Measurements from ENCODE around the gene PDGFA. TPM values are rescaled to one million over a fixed set of nuclear protein-coding genes. Genes with fewer than 3 reads are reported as not detected.

The PDGFA gene
- total RNA-seq, 1 donor from 2014 or later, result 26.0 TPM

DNA sequence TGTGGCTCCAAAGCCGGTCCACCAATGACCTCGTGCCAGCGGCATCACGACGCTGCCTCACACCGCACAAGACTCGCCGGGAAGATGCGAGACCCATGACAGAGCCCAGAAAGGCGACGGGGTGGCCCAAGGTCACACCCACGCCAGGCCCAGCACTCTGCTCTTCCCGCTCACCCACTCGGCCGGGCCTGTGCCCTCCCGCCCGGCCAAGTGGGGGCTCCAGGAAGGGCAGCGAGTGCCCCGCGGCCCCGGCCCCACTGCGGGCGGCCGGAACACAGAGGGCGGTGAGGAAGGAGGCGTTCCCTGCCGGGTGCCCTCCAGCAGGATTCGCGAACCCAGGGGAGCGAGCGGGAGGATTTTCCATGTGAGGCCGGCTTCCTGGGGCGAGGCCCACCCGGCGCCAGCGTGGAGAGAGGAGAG is 56.3 kb downstream of the PDGFA start:
- intact Hi-C loops (cut with micrococcal nuclease), result no loop called here

DNA sequence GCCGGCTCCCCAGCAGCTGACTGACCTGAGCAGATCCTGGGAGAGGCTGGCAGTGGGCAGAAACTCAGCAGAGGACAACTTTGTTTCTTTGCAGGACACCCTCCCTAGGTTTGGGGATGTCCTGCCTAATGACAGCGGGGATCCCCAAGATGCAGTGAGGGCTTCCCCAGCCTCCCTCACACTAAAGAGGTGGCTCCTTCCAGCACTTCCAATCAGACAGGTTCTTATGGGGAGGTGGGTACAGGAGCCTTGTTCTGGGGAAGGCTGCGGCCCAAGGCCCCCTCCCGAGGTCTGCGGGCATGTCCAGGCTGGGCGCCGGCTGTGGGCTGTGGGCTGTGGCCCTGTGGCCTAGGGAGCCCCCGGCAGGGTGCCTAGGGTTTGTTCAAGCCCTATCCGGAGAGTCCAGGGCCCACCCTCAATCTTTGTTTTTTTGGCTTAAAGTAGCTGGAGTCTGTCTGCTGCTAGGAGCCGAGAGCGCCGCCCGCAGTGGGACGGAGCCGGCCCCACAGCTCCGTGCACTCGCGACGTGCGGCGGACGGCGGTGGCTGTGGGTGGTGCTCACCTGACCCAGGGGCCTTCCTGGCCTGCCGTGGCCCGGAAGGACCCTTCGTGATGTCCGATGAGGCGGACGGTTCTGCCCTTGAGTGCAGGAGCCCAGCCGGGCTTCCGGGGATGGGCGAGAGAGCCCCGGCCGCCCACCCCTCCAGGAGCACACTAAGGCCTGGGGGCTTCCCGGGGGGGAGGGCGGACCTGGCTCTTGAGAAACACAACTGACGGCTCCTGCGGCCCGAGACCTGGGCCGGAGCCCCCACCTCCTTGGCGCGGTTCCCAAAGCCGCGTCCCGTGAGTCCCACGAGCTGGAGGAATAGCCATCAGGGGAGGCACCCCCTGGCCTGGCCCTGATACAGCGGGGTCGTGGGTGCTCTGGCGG is 57.2 kb downstream of the PDGFA start:
- TF ChIP-seq, protein P1, sequence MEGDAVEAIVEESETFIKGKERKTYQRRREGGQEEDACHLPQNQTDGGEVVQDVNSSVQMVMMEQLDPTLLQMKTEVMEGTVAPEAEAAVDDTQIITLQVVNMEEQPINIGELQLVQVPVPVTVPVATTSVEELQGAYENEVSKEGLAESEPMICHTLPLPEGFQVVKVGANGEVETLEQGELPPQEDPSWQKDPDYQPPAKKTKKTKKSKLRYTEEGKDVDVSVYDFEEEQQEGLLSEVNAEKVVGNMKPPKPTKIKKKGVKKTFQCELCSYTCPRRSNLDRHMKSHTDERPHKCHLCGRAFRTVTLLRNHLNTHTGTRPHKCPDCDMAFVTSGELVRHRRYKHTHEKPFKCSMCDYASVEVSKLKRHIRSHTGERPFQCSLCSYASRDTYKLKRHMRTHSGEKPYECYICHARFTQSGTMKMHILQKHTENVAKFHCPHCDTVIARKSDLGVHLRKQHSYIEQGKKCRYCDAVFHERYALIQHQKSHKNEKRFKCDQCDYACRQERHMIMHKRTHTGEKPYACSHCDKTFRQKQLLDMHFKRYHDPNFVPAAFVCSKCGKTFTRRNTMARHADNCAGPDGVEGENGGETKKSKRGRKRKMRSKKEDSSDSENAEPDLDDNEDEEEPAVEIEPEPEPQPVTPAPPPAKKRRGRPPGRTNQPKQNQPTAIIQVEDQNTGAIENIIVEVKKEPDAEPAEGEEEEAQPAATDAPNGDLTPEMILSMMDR (IDR thresholded peaks at IDR 0.05; ENCODE audit: borderline replicate concordance), result no peak
- H3K9me3 ChIP-seq (replicated peaks), result no peaks in the 10 kb centered on the region
- H3K27me3 ChIP-seq (ENCODE audit: low read depth), result peaks cover 15% of the 10 kb centered on the region
- intact Hi-C loops (cut with micrococcal nuclease), result no loop called here
- peaks cover 28% of the 10 kb centered on the region for H3K4me1 ChIP-seq
- no peaks in the 10 kb centered on the region for H3K36me3 ChIP-seq
- H3K27ac ChIP-seq (replicated peaks), result no peak overlapping the region
- no peak for DNase-seq
- H3K4me3 ChIP-seq, result no peak overlapping the region

More for the DNA sequence above, 56.3 kb downstream of the PDGFA start:
- peaks cover 28% of the 10 kb centered on the region for H3K4me1 ChIP-seq
- no peaks in the 10 kb centered on the region for H3K9me3 ChIP-seq (replicated peaks)
- no peaks in the 10 kb centered on the region for H3K36me3 ChIP-seq
- DNase-seq, result no peak
- H3K4me3 ChIP-seq, result no peak overlapping the region
- H3K27me3 ChIP-seq (ENCODE audit: low read depth), result peaks cover 15% of the 10 kb centered on the region
- H3K27ac ChIP-seq (replicated peaks), result no peak overlapping the region
- TF ChIP-seq, protein P1 (IDR thresholded peaks at IDR 0.05; ENCODE audit: borderline replicate concordance), result no peak

DNA sequence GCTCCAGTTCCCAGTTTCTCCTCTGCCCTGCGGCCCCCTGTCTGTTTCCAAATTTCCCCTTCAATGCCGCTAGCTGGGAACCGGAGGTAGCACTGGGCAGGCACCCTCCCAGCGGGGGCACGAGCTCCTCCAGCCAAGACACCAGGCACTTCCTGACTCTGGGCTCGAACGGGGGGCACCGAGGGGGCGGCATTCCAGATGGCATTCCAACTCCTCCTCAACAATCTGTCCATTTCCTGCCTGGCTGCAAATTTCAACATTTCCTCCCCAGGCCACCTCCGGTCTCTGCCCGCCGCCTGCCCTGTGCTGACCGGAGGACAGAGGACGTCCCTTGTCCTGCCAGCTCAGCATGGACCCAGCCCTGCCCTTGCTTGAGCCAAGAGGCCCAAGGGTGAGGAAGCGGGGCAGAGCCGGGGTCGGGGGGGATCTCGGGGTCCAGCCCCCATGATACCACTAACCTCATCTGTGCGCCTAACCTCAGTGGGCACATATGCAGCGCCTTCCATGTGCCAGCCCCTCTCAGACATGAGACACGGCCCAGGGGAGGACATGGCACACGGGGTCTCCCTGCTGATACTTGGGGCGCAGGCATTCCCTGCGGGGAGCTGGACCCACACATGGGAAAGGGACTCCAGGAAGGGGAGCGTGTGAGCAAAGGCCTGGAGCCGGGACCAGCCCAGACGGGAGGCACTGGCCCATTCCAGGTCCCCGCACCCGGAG is 58.0 kb downstream of the PDGFA start:
- Histone ChIP-seq H3K4me3 (no peak overlapping the region), H3K27ac (replicated peaks) (peak overlapping the region; percentile 27), H3K9me3 (replicated peaks) (no peaks in the 10 kb centered on the region), H3K36me3 (no peaks in the 10 kb centered on the region), H3K27me3 (ENCODE audit: low read depth) (peaks cover 15% of the 10 kb centered on the region), H3K4me1 (peaks cover 28% of the 10 kb centered on the region)
- intact Hi-C loops (cut with micrococcal nuclease), result no loop called here
- DNase-seq, result no peak
- TF ChIP-seq, protein P1 (IDR thresholded peaks at IDR 0.05; ENCODE audit: borderline replicate concordance), result no peak

DNA sequence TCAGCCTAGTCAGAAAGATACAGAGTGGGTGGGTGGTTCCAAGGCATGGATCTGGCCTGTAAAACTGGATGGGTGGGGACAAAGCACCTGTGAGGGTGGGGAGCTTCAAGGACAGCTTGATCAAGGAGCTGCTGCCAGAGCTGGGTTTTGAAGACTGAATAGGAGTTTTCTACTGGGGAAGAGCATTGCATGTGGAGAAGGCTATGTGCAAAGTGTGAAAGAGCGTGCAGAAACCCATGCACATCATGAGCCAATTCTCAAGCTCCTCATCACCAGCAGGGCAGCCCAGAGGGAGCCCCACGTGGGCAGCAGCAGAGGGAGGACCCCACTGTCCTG is 58.6 kb downstream of the PDGFA start:
- intact Hi-C loops (cut with micrococcal nuclease), result no loop called here
- Histone ChIP-seq H3K9me3 (replicated peaks) (no peaks in the 10 kb centered on the region), H3K27me3 (ENCODE audit: low read depth) (peaks cover 15% of the 10 kb centered on the region), H3K36me3 (no peaks in the 10 kb centered on the region), H3K27ac (replicated peaks) (peak overlapping the region; percentile 27), H3K4me1 (peaks cover 28% of the 10 kb centered on the region), H3K4me3 (no peak overlapping the region)
- TF ChIP-seq, protein P1 (IDR thresholded peaks at IDR 0.05; ENCODE audit: borderline replicate concordance), result no peak
- DNase-seq, result no peak

DNA sequence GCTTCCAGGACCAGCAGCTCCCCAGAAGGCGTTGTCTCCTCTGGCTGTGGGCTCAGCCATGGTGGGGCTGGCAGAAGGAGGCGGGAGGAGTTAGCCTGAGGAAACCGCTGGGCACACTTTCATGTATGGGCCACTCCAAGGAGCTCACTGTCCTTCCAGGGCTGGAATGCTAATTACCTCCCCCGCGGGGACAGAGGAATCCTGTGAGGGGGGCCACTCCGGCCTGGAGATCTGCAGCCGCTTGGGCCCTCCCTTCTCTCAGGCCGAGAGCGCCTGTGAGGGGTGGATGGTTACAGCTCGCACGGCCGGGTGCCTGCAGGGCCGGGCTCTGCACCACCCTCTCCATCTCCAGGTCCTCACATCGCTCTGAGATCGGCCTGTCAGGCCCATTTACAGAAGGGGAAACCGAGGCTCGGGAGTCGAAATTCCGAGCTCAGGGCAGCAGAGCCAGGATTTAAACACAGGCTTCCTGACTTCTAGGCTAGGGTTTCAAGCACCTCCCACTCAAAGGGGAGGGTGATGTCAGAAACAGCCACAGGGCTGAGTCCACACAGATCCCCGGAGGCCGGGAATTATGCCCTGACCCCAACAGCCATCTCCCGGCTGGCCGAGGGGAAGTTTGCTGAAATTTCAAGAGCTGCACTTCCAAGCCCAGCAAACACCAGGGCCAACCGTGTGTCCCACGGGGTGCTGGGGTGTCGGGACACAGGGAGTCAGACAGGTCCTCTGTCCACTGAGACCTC is 59.1 kb downstream of the PDGFA start:
- H3K9me3 ChIP-seq (replicated peaks), result no peaks in the 10 kb centered on the region
- TF ChIP-seq, protein P1 (IDR thresholded peaks at IDR 0.05; ENCODE audit: borderline replicate concordance), result no peak
- peaks cover 30% of the 10 kb centered on the region for H3K4me1 ChIP-seq
- H3K27me3 ChIP-seq (ENCODE audit: low read depth), result peaks cover 18% of the 10 kb centered on the region
- H3K36me3 ChIP-seq, result no peaks in the 10 kb centered on the region
- intact Hi-C loops (cut with micrococcal nuclease), result no loop called here
- no peak overlapping the region for H3K4me3 ChIP-seq
- H3K27ac ChIP-seq (replicated peaks), result peak overlapping the region; percentile 27
- DNase-seq, result no peak
